Esophagus squamous epithelium (tissue), 4 donors: ENCODE data around the gene PRRT1.

Experiments used
- CTCF ChIP-seq, 6 experiments: fragments of 450-650 bp in 4 of 6; fragments of 200-600 bp in 2 of 6; sonication (generic) in 2 of 6; IDR thresholded peaks; one replicate each; pipeline ENCODE4 v1.5.1; 2016 to 2019; ENCODE audit warnings: antibody characterized with exemption in 6 of 6, mild to moderate bottlenecking in 4 of 6, moderate library complexity in 4 of 6
- POLR2A ChIP-seq, 4 donors: fragments of 450-650 bp; IDR thresholded peaks; one replicate each; pipeline ENCODE4 v1.6.1; 2017; ENCODE audit warnings: antibody characterized with exemption in 4 of 4, mild to moderate bottlenecking in 4 of 4, moderate library complexity in 3 of 4

GRCh38 chr6:32128751-32129296 lies 22.9 kb downstream of the PRRT1 start:
- TF ChIP-seq CTCF (IDR thresholded peaks at IDR 0.05) (no peak), POLR2A (IDR thresholded peaks at IDR 0.05) (no peak)
